Suppressor macrophage (primary cell): Measurements from ENCODE around the gene RAB19.
A peak's percentile ranks its signal among the peaks of the same experiment; 100 is the strongest.

Experiments used
- DNase-seq, 4 experiments: peaks; one replicate each; pipeline ENCODE4 v3.0.0-alpha.2; 2020 to 2022
- total RNA-seq, 17 experiments: gene quantifications; one replicate each; lab custom pipeline; 2026; ENCODE audit warnings: mixed read lengths in 6 of 17, inconsistent platforms in 3 of 17; lab: John Stamatoyannopoulos, UW

The RAB19 gene
- total RNA-seq: 0 to 1.7 (median 0) reads per million in 17 experiments

- DNase-seq: peak in 1 of 4 experiments; percentile 19
These were observed at the start of gene RAB19 for GRCh38 chr7:140403878-140404564. Gene RAB19 (plus strand): TSS chr7:140404058. CDS start chr7:140407647, 3,589 bp downstream.

GRCh38 chr7:140358024-140358411 lies 45.8 kb upstream of the RAB19 start:
- DNase-seq: no peak

- peak; percentile 47 to 73 (median 61) for DNase-seq
These were observed 45.3 kb upstream of the RAB19 start for GRCh38 chr7:140358412-140359051.

GRCh38 chr7:140360697-140361229 lies 43.1 kb upstream of the RAB19 start:
- no peak for DNase-seq

GRCh38 chr7:140364819-140365218 lies 39.0 kb upstream of the RAB19 start:
- peak; percentile 8 to 46 (median 36) for DNase-seq

- DNase-seq: no peak
These were observed 36.3 kb upstream of the RAB19 start for GRCh38 chr7:140367528-140367927.

- no peak for DNase-seq
These were observed 34.6 kb upstream of the RAB19 start for GRCh38 chr7:140369294-140369693.

GRCh38 chr7:140375323-140375722 lies 28.5 kb upstream of the RAB19 start:
- no peak for DNase-seq

GRCh38 chr7:140375892-140376730 lies 27.7 kb upstream of the RAB19 start:
- DNase-seq: no peak

GRCh38 chr7:140383954-140384713 lies 19.7 kb upstream of the RAB19 start:
- no peak for DNase-seq

GRCh38 chr7:140384894-140385545 lies 18.8 kb upstream of the RAB19 start:
- peak in 2 of 4 experiments; percentile 34 to 48 for DNase-seq

GRCh38 chr7:140389445-140389844 lies 14.4 kb upstream of the RAB19 start:
- no peak for DNase-seq

GRCh38 chr7:140390034-140390433 lies 13.8 kb upstream of the RAB19 start:
- peak in 1 of 4 experiments; percentile 16 for DNase-seq

- DNase-seq: peak; percentile 69 to 88 (median 80)
These were observed 13.2 kb upstream of the RAB19 start for GRCh38 chr7:140390466-140391190.

- DNase-seq: no peak
These were observed 12.2 kb upstream of the RAB19 start for GRCh38 chr7:140391634-140392033.

GRCh38 chr7:140393756-140394306 lies 10.0 kb upstream of the RAB19 start:
- DNase-seq: no peak

- DNase-seq: peak; percentile 71 to 88 (median 79)
These were observed 5.8 kb upstream of the RAB19 start, which contains the start of gene SLC37A3 for GRCh38 chr7:140397784-140398750. Gene SLC37A3 (minus strand): TSS chr7:140398530. CDS start chr7:140382526, 16,004 bp downstream.

- DNase-seq: no peak
These were observed 5.0 kb upstream of the RAB19 start for GRCh38 chr7:140398821-140399220.

GRCh38 chr7:140400381-140400780 lies 3.5 kb upstream of the RAB19 start:
- DNase-seq: no peak
